IMR-90 (cell line): ENCODE results near the gene TK1. TPM values are rescaled to one million over a fixed set of nuclear protein-coding genes. Genes with fewer than 3 reads are reported as not detected.

ENCODE experiments used
- ATAC-seq: fragments of 200-7000 bp; cut with Tn5 transposase; 2 replicates; pipeline ENCODE4 v1.9.1; 2020; ENCODE audit warnings: low read depth, mild to moderate bottlenecking, moderate library complexity
- BruUV-seq: library from RNA; stranded (reverse); fragments of 400-500 nt; replicated peaks from 2 replicates; lab custom pipeline; 2021; lab: Mats Ljungman, UMichigan
- CTCF ChIA-PET: fragments of 300-600 bp; formaldehyde crosslinking; extraction: SDS; loops from one replicate; lab custom pipeline; 2021; ENCODE audit warnings: antibody characterized with exemption; lab: Yijun Ruan, JAX
- POLR2A ChIA-PET: fragments of 300-600 bp; sonication (Branson Sonifier 250); formaldehyde crosslinking; loops from one replicate; lab custom pipeline; 2022; ENCODE audit warnings: antibody characterized with exemption; ENCODE audit not compliant: unreplicated experiment; lab: Charles Lee
- DNase-seq: peaks from one replicate; pipeline ENCODE4 v3.0.0; 2013
- H2AFZ ChIP-seq: replicated peaks from 2 replicates; pipeline ENCODE3; 2013; ENCODE audit warnings: low read length, mild to moderate bottlenecking; ENCODE audit not compliant: poor library complexity
- H2AK5ac ChIP-seq: 2 replicates; pipeline ENCODE4 v1.6.1; 2013; ENCODE audit warnings: low read depth, low read length, inconsistent platforms
- H2AK9ac ChIP-seq: replicated peaks from 2 replicates; pipeline ENCODE3; 2013; ENCODE audit warnings: mild to moderate bottlenecking, low read depth, low read length, moderate library complexity; ENCODE audit not compliant: poor library complexity
- H2BK120ac ChIP-seq: 2 replicates; pipeline ENCODE4 v1.6.1; 2013; ENCODE audit warnings: low read depth, low read length, inconsistent platforms
- H2BK15ac ChIP-seq: 3 replicates; pipeline ENCODE4 v1.6.1; 2013; ENCODE audit warnings: low read depth, low read length, inconsistent platforms
- H2BK20ac ChIP-seq: 2 replicates; pipeline ENCODE4 v1.6.1; 2013; ENCODE audit warnings: low read depth, mild to moderate bottlenecking, inconsistent platforms, low read length, moderate library complexity
- H2BK5ac ChIP-seq: 2 replicates; pipeline ENCODE4 v1.6.1; 2013; ENCODE audit warnings: mild to moderate bottlenecking, low read depth, low read length, inconsistent platforms; ENCODE audit not compliant: poor library complexity, severe bottlenecking
- H3K14ac ChIP-seq: replicated peaks from 2 replicates; pipeline ENCODE4 v1.6.1; 2013; ENCODE audit warnings: low read depth, low read length, inconsistent platforms
- H3K18ac ChIP-seq: 2 replicates; pipeline ENCODE4 v1.6.1; 2013; ENCODE audit warnings: low read depth, low read length, control low read depth
- H3K23ac ChIP-seq: 2 replicates; pipeline ENCODE4 v1.6.1; 2013; ENCODE audit warnings: low read depth, low read length, inconsistent platforms
- H3K27ac ChIP-seq: 2 replicates; pipeline ENCODE4 v1.5.1; 2013; ENCODE audit warnings: mild to moderate bottlenecking, control low read depth, low read length; ENCODE audit not compliant: insufficient read depth
- H3K27me3 ChIP-seq: 2 replicates; pipeline ENCODE4 v1.6.1; 2013; ENCODE audit warnings: low read length; ENCODE audit not compliant: control insufficient read depth, insufficient read depth
- H3K36me3 ChIP-seq: 2 replicates; pipeline ENCODE4 v1.6.1; 2013; ENCODE audit warnings: low read length, mixed read lengths; ENCODE audit not compliant: control insufficient read depth, insufficient read depth
- H3K4ac ChIP-seq: 2 replicates; pipeline ENCODE4 v1.6.1; 2013; ENCODE audit warnings: low read depth, low read length, inconsistent platforms
- H3K4me1 ChIP-seq: 2 replicates; pipeline ENCODE4 v1.6.1; 2013; ENCODE audit warnings: low read length, mixed read lengths; ENCODE audit not compliant: control insufficient read depth, insufficient read depth
- H3K4me2 ChIP-seq: 2 replicates; pipeline ENCODE4 v1.6.1; 2013; ENCODE audit warnings: low read depth, mild to moderate bottlenecking, control low read depth, low read length, moderate library complexity
- H3K4me3 ChIP-seq: 2 replicates; pipeline ENCODE4 v1.5.1; 2013; ENCODE audit warnings: low read depth, mild to moderate bottlenecking, control low read depth, low read length, moderate library complexity; ENCODE audit not compliant: insufficient read depth
- H3K56ac ChIP-seq: 2 replicates; pipeline ENCODE4 v1.6.1; 2013; ENCODE audit warnings: low read length, inconsistent platforms; ENCODE audit not compliant: insufficient read depth; ENCODE audit errors: extremely low read depth
- H3K79me1 ChIP-seq, 2 experiments: 2 replicates each; pipeline ENCODE4 v1.6.1; 2013; ENCODE audit warnings: low read length in 2 of 2, inconsistent platforms in 1 of 2, low read depth in 1 of 2
- H3K9ac ChIP-seq: 2 replicates; pipeline ENCODE4 v1.6.1; 2013; ENCODE audit warnings: low read depth, low read length, control low read depth
- H3K9me1 ChIP-seq: 2 replicates; pipeline ENCODE4 v1.6.1; 2013; ENCODE audit warnings: low read length, inconsistent platforms; ENCODE audit not compliant: insufficient read depth
- H3K9me3 ChIP-seq: 2 replicates; pipeline ENCODE4 v1.6.1; 2013; ENCODE audit warnings: low read length; ENCODE audit not compliant: control insufficient read depth, insufficient read depth
- H4K20me1 ChIP-seq: 2 replicates; pipeline ENCODE4 v1.6.1; 2013; ENCODE audit warnings: low read length, inconsistent platforms; ENCODE audit not compliant: insufficient read depth
- H4K5ac ChIP-seq: 2 replicates; pipeline ENCODE4 v1.6.1; 2013; ENCODE audit warnings: mild to moderate bottlenecking, low read depth, low read length, control low read depth
- H4K8ac ChIP-seq, 2 experiments: 2 replicates each; pipeline ENCODE4 v1.6.1; 2013; ENCODE audit warnings: low read depth in 2 of 2, low read length in 2 of 2, control low read depth in 1 of 2, inconsistent platforms in 1 of 2
- H4K91ac ChIP-seq: 2 replicates; pipeline ENCODE4 v1.6.1; 2013; ENCODE audit warnings: low read depth, low read length, inconsistent platforms; ENCODE audit not compliant: insufficient read depth
- BHLHE40 ChIP-seq: fragments of 150-350 bp; IDR thresholded peaks from 2 replicates; pipeline ENCODE4 v1.6.1; 2016; ENCODE audit warnings: mild to moderate bottlenecking, low read depth, low read length
- CEBPB ChIP-seq: IDR thresholded peaks from 2 replicates; pipeline ENCODE4 v1.6.1; 2012; ENCODE audit warnings: low read depth, low read length, improper control_type of control experiment
- CHD1 ChIP-seq: IDR thresholded peaks from 2 replicates; pipeline ENCODE4 v1.6.1; 2012; ENCODE audit warnings: low read depth, low read length, improper control_type of control experiment
- CTCF ChIP-seq: conservative IDR thresholded peaks from 2 replicates; pipeline ENCODE4 v1.5.1; 2012; ENCODE audit warnings: mild to moderate bottlenecking, low read depth, low read length, improper control_type of control experiment
- ELK1 ChIP-seq: fragments of 150-350 bp; IDR thresholded peaks from 2 replicates; pipeline ENCODE4 v1.6.1; 2016; ENCODE audit warnings: low read depth, mild to moderate bottlenecking, low read length, moderate library complexity, borderline replicate concordance
- FOS ChIP-seq: fragments of 150-350 bp; IDR thresholded peaks from 2 replicates; pipeline ENCODE4 v1.6.1; 2016; ENCODE audit warnings: low read depth, low read length
- MAFK ChIP-seq: IDR thresholded peaks from 2 replicates; pipeline ENCODE4 v1.6.1; 2012; ENCODE audit warnings: low read depth, low read length, improper control_type of control experiment
- MAZ ChIP-seq: IDR thresholded peaks from 2 replicates; pipeline ENCODE4 v1.6.1; 2012; ENCODE audit warnings: low read depth, mild to moderate bottlenecking, low read length, improper control_type of control experiment, moderate library complexity, borderline replicate concordance
- MXI1 ChIP-seq: IDR thresholded peaks from 2 replicates; pipeline ENCODE4 v1.6.1; 2012; ENCODE audit warnings: low read depth, mild to moderate bottlenecking, low read length, moderate library complexity, borderline replicate concordance
- NFE2L2 ChIP-seq: fragments of 150-350 bp; IDR thresholded peaks from 2 replicates; pipeline ENCODE4 v1.6.1; 2016; ENCODE audit warnings: low read depth, mild to moderate bottlenecking, low read length
- POLR2A ChIP-seq: IDR thresholded peaks from 2 replicates; pipeline ENCODE4 v1.6.1; 2012; ENCODE audit warnings: mild to moderate bottlenecking, low read depth, low read length
- RAD21 ChIP-seq: IDR thresholded peaks from 2 replicates; pipeline ENCODE4 v1.6.1; 2012; ENCODE audit warnings: low read length, improper control_type of control experiment
- RCOR1 ChIP-seq: IDR thresholded peaks from 2 replicates; pipeline ENCODE4 v1.6.1; 2012; ENCODE audit warnings: mild to moderate bottlenecking, low read length, improper control_type of control experiment; ENCODE audit not compliant: insufficient replicate concordance
- RFX5 ChIP-seq: IDR thresholded peaks from 2 replicates; pipeline ENCODE4 v1.8.0; 2012; ENCODE audit warnings: low read depth, mild to moderate bottlenecking, low read length, moderate library complexity
- SMC3 ChIP-seq: fragments of 150-350 bp; IDR thresholded peaks from 2 replicates; pipeline ENCODE4 v1.6.1; 2016; ENCODE audit warnings: low read depth, mild to moderate bottlenecking, antibody characterized with exemption, low read length, moderate library complexity
- USF2 ChIP-seq: fragments of 150-350 bp; IDR thresholded peaks from 2 replicates; pipeline ENCODE4 v1.6.1; 2017; ENCODE audit warnings: mild to moderate bottlenecking, antibody characterized with exemption, low read length, low read depth
- WGBS, 2 experiments: methylation state at CpG; one replicate each; pipeline versions ENCODE4 v1.1.5 to v1.1.7; 2013; ENCODE audit warnings: missing lambda C conversion rate in 2 of 2; ENCODE audit not compliant: insufficient read length in 1 of 2; ENCODE audit errors: extremely low coverage in 2 of 2; 5-methylcytosine and 5-hydroxymethylcytosine counted together
- dilution Hi-C: fragments of 300-500 bp; cut with HindIII; formaldehyde crosslinking; loops from one replicate; pipeline ENCODE4 v1.14.3; 2018; ENCODE audit warnings: low sequenced_read_pairs; ENCODE audit not compliant: unreplicated experiment
- in situ Hi-C: fragments of 300-500 bp; cut with MboI; formaldehyde crosslinking; loops from 3 replicates; pipeline ENCODE4 v1.14.3; 2019; ENCODE audit warnings: low sequenced_read_pairs, inconsistent platforms, mixed read lengths
- intact Hi-C: fragments of 100-400 bp; cut with micrococcal nuclease; formaldehyde crosslinking; loops from 2 replicates; pipeline ENCODE4 v1.10.0; 2022
- polyA plus RNA-seq, 3 experiments: library from polyadenylated mRNA; depleted of rRNA; stranded (reverse); fragments of >200 nt; gene quantifications; 2 replicates each; pipeline ENCODE4 v1.2.3, GENCODE V29; 2012; ENCODE audit warnings: low replicate concordance in 1 of 3
- total RNA-seq: library from RNA; depleted of rRNA; stranded (reverse); fragments of >200 nt; gene quantifications from 2 replicates; pipeline ENCODE4 v1.2.3, GENCODE V29; 2012

TK1 gene
- total and polyA plus RNA-seq, 2 of the 4 experiments (the other 2 are of a cell fraction), result 150 to 219 TPM

- intact Hi-C loops, result no loop called here
- dilution Hi-C loops, result no loop called here
Observed at GRCh38 chr17:78204387-78205123, 17.7 kb upstream of the TK1 start.

More at GRCh38 chr17:78204387-78205123, 17.7 kb upstream of the TK1 start:
- DNase-seq (no peak), ATAC-seq (no peak)
- Histone ChIP-seq H2BK120ac (no peak overlapping the region), H4K8ac (no peak overlapping the region), H2BK15ac (no peak overlapping the region), H2BK5ac (no peak overlapping the region), H2AK9ac (no peak overlapping the region), H2BK20ac (no peak overlapping the region), H3K23ac (no peak overlapping the region), H4K91ac (no peak overlapping the region), H3K9ac (no peak overlapping the region), H3K36me3 (peaks cover 4% of the 10 kb centered on the region; the same call in 1 of the 2 replicates), H4K20me1 (no peaks in the 10 kb centered on the region), H3K4ac (no peak overlapping the region), H3K14ac (no peak overlapping the region), H3K4me3 (no peak overlapping the region), H3K4me2 (no peak overlapping the region), H3K4me1 (no peaks in the 10 kb centered on the region), H3K56ac (no peak overlapping the region; the same call in 1 of the 2 replicates), H2AK5ac (no peak overlapping the region), H3K27me3 (no peaks in the 10 kb centered on the region), H3K9me1 (no peaks in the 10 kb centered on the region), H3K18ac (no peak overlapping the region), H3K27ac (no peak overlapping the region), H4K5ac (no peak overlapping the region), H3K79me1 (peaks cover 0 to 3% of the 10 kb centered on the region in 2 experiments; a peak in 2 of 4 replicates), H2AFZ (no peak overlapping the region), H3K9me3 (no peaks in the 10 kb centered on the region)
- no peak for TF ChIP-seq CHD1
- no peak for TF ChIP-seq BHLHE40
- no peak for TF ChIP-seq MAZ
- no peak for TF ChIP-seq MAFK
- TF ChIP-seq CTCF, result no peak
- no peak for TF ChIP-seq MXI1
- TF ChIP-seq CEBPB, result no peak
- TF ChIP-seq ELK1, result no peak
- TF ChIP-seq SMC3, result no peak
- TF ChIP-seq NFE2L2, result no peak
- TF ChIP-seq RCOR1, result no peak
- no peak for TF ChIP-seq RFX5
- TF ChIP-seq RAD21, result no peak
- no peak for TF ChIP-seq FOS
- TF ChIP-seq POLR2A, result no peak
- TF ChIP-seq USF2, result no peak
- no TSS peak for BruUV-seq
- in situ Hi-C loops, result no loop called here
- ChIA-PET POLR2A (no interaction called here), CTCF (no interaction called here)
- 94% methylated on average over 4 of the region's 22 CpGs; no CpG with 5 or more reads in 1 of the 2 experiments for WGBS, 2 experiments
